HG02678 (cell line): ENCODE results near the gene HERC4.
A peak's percentile ranks its signal among the peaks of the same experiment; 100 is the strongest.
"Not testable (repeated sequence)": the region's sequence is repeated elsewhere in the genome, so short reads cannot be mapped to it uniquely, and the experiment has no call there.

Experiments
- ATAC-seq: cut with Tn5 transposase; IDR thresholded peaks from one replicate; pipeline ENCODE4 v1.9.1; 2021; ENCODE audit warnings: mild to moderate bottlenecking, moderate library complexity; ENCODE audit not compliant: unreplicated experiment

The HERC4 gene

GRCh38 chr10:68047554-68048327 is 27.3 kb downstream of the HERC4 start:
- no peak for ATAC-seq

GRCh38 chr10:68047122-68047521 is 28.0 kb downstream of the HERC4 start:
- peak; percentile 63 for ATAC-seq

- ATAC-seq = peak; percentile 33
These were observed 28.4 kb downstream of the HERC4 start for GRCh38 chr10:68046642-68047041.

GRCh38 chr10:68043030-68043429 is 32.1 kb downstream of the HERC4 start:
- no peak for ATAC-seq

DNA sequence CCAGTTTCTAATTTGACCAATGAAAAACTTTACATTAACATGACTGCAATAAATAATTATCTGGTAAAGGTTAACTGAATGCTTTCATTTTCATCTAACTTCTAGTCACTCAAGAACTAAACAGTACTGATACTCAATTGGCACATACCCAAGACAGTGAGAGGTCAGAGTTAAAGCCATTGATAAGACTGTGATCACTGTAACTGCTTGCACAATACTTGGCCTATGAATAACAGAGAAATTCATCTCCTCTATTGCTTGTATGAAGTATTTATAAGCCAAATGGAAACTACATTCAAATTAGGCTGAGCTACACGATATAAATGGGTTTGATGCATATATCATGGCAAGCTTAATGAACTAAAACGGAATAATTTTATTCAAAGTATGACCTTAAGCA is 43.0 kb downstream of the HERC4 start:
- ATAC-seq = no peak

- no peak for ATAC-seq
These were observed 47.7 kb downstream of the HERC4 start for GRCh38 chr10:68027429-68027828.

- ATAC-seq = no peak
These were observed 51.8 kb downstream of the HERC4 start for GRCh38 chr10:68023292-68023691.

DNA sequence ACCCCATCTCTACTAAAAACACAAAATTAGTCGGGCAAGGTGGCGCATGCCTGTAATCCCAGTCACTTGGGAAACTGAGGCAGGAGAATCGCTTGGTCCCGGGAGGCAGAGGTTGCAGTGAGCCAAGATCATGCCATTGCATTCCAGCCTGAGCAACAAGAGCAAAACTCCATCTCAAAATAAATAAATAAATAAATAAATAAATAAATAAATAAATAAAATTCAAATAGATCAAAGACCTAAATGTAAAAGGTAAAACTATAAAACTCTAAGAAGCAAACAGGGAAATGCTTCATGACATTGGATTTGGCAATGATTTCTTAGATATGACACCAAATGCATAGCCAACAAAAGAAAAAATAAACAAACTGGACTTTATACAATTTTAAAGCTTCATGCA is 52.8 kb downstream of the HERC4 start:
- not testable (repeated sequence) for ATAC-seq

DNA sequence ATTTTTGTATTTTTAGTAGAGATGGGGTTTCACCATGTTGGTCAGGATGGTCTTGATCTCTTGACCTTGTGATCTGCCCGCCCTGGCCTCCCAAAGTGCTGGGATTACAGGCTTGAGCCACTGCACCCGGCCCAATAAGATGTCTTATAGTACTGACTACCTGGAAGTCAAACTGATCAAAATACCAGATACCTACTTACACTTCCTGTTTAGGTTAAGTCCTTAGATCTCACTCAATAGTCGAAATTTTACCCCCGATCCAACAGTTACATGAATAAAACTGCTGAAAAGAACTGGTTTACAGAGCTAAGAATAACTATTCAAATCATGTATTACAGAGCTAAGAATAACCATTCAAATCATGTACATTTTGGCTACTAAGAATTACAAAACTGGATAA is 58.6 kb downstream of the HERC4 start:
- not testable (repeated sequence) for ATAC-seq

DNA sequence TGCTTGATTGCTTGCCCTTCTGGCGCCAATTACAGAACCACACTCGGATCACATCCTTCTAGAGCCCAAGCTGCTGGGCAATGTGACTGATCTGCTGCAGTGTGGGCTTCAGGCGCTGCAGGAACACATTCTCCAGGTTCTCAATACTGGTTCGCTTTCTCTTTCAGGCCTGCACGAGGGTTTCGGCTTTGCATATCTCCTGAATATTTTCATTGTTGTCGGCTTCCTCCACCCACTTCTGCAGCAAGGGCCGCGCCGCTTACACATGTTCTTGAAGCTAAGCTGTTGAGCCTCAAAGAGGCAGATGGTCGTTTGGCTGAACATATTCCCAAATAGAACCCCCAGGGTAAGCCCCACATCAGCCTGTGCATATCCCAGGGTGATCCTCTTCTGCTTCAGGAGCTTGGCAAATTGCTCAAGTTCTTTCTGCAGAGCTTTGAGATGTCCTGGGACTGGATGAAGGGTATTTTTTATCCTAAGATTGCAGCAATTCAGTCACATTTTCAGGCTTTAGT is 64.6 kb downstream of the HERC4 start:
- ATAC-seq = no peak

- no peak for ATAC-seq
These were observed 67.7 kb downstream of the HERC4 start for GRCh38 chr10:68007356-68007755.

DNA sequence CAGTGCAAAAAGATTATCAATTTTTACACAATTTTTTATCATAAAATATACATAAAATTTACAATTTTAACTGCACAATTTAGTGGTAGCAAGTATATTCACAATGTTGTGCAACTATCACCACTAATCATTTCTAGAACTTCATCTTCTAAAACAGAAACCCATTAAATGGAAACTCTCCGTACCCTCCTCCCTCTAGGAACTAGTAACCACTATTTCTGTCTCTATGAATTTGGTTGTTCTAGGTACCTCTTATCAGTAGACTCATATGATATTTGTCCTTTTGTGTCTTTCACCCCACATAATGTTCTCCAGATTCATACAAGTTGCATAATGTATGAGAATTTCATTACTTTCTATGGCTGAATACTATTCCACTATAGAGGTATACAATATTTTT is 73.5 kb downstream of the HERC4 start:
- ATAC-seq = no peak

DNA sequence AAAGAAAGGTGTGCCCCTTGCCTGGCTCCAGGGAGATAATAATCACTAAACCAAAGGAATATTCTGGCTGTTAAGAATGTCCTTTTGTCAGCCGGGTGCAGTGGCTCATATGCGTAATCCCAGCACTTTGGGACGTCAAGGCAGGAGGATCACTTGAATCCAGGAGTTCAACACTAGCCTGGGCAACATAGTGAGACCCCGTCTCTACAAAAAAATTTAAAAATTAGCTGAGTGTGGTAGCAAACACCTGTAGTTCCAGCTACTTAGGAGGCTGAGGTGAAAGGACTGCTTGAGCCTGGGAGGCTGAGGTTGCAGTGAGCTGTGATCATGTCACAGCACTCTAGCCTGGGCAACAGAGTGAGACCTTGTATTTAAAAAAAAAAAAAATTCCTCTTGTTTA is 74.1 kb downstream of the HERC4 start:
- no peak for ATAC-seq

GRCh38 chr10:67990093-67990492 is 85.0 kb downstream of the HERC4 start:
- no peak for ATAC-seq

GRCh38 chr10:67988606-67989005 is 86.5 kb downstream of the HERC4 start:
- no peak for ATAC-seq

GRCh38 chr10:67982603-67983002 is 92.5 kb downstream of the HERC4 start:
- not testable (repeated sequence) for ATAC-seq

GRCh38 chr10:67978749-67979148 is 96.3 kb downstream of the HERC4 start:
- no peak for ATAC-seq

DNA sequence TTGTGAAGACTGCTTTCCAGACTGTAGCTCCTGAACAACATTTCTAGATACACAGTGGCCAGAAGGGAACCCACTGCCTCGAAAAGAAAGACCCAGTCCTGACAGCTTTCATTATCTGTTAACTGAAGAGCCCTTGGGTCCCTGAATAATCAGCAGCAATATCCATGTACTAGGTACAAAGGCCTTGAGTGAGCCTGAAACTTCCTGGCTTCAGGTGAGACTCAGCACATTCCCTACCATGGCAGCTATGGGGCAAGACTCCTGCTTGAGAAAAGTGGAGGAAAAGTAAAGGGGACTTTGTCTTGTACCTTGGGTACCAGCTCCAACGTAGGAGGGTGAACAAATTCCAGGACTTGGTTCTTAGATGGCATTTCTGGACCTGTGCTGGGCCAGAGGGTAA is 97.8 kb downstream of the HERC4 start:
- no peak for ATAC-seq

DNA sequence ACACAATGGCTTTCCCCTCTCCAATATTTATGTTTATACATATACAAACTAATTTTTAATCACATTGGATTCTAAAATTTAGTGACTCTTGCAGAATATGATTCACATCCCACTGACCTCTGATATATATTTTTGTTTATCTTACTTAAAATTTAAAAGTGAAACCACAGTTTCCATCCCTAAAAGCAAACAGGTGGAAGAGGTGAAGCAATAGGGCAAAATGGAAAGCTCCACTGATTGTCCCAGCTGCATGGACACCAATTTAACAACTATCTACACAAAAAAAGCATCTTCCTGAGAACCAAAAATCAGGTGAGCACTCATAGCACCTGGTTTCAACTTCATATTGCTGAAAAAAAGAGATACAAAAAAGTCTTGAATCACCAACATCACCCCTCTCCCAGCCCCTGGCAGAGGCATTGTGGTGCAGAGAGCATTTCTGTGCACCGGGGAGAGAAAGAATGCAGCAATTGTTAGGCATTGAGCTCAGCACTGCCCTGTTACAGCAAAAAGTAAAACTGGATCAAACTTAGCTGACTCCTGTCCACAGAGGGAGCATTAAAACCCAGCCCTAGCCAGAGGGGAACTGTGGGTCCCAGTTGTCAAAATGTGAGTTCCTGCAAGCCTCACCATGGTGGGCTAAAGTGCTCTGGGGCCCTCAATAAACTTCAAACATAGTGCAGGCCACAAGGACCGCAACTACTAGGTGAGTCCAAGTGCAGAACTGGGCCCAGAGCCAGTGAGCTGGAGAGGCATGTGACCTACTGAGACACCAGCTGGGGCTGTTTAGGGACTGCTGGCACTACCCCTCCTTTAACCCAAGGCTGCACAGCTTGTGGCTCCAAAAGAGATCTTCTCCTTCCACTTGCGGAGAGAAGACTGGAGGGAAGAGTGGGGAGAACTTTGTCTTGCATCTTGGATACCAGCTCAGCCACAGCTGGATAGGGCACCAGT is 98.5 kb downstream of the HERC4 start:
- ATAC-seq = no peak

DNA sequence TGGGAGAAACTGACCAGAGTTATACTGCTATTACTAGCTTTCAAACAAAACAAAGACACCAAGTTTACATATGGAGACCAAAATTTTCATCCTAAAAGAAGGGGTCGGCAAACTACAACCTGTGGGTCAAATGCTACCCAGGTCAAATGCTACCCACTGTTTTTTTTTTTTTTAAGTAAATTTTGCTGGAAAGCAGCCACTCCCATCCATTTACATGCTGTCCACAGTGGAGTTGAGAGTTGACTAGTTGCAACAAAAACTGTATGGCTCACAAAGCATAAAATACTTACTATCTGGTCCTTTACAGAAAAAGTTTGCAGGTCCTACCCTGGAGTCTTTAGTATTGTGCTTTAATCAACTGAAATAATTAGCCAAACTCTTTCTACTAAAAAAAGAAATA is 99.2 kb downstream of the HERC4 start:
- no peak for ATAC-seq

DNA sequence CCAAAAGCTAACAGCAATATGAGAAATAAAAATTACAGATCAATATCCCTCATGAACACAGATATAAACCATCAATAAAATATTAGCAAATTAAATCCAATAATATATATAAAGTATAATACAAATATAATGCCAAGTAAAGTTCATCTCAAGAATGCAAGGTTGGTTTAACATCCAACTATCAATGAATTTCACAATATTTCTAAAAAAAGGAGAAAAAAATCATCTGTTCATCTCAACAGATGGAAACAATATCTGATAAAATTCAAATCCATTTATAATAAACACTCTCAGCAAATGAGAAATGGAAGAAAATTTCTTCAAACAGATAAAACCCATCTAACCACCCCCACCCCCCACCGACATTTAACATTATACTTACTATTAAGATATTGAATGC is 103.8 kb downstream of the HERC4 start:
- ATAC-seq = no peak

DNA sequence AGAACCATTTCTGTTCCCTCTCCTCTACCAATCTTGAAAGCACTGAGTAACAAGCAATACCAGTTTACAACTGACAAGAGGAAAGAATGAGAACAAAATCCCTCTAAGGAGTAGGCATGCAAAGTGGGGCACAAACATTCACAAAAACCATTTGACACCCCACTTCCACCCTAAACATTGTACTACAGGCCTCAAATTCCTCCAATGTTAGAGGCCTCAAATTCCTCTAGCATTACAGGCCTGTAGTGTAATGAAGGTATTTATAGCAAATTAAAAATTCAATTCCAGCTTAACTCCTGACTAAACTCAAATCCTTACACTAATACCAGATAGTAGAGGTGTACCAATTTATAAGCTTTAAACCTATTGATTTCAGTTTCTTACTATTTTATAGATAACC is 105.2 kb downstream of the HERC4 start:
- ATAC-seq = no peak
